ENCODE results near the gene DENND6B.

Gene DENND6B

DNA sequence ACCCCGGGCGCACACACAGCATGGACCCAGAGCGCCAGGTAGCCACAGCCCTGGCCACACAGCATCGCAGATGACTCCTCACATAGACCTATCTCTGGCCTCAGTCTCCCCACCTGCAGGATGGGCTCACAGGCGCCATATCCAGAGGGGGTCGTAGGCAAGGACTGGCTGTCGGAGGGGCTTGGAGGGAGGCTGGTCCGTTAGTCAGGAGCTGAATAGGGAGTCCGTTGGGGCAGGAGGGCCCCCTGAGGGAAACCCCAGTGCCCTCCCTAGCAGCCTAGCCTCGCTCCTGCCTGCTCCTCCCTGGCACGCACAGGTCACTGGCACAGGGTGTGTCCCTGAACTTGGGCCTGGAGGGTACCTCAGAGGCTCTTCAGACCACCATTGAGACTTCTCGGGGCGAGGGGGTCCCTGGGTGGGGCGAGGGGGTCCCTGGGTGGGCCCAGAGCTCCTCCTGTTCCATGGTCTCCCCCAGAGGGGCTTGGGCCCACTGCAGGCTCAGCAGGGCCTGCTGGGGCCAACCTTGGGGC lies 21.4 kb downstream of the DENND6B start:
- in situ Hi-C loops (cut with HindIII; ENCODE audit: low sequenced_read_pairs): no loop called here

DNA sequence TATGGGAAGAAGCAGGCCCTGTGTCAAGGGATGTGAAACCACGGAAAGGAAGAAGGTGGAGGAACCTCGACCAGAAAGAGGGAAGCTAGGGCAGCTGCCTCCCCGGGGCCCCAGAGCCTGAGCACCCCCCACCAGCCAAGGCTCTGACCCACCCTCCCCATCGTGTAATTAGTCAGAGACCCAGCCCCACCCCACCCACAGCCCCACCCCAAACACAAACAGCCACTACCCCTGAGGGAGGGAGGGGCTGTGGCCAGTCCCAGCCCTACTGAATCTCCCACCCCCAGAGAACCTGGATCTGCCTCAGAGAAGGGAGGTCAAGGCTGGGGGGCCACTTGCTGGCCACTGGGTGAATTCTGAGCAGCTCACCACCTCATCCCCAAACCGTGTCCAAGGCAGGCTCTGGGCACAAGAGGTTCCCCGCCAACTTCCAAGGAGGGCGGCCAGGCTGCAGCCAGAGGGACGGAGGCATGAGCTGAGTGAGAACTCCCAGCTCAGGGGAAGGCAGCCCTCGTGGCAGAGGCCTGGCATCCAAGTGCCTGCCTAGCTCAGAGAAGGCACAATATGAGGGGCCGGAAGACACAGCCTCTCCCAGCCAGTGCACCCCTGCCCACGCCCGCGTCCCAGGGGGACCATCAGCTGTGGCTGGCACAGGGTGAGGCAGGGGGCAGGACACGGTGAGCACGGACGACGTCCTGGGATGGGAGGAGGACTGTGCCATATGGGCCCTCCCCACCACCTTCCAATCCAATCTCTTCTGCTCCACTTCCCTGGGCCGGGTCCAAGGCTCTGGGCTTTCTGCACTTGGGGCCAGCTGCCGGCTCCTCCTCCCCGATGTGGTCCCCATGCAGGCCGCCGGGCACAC lies 22.1 kb downstream of the DENND6B start:
- in situ Hi-C loops (cut with HindIII; ENCODE audit: low sequenced_read_pairs): no loop called here

DNA sequence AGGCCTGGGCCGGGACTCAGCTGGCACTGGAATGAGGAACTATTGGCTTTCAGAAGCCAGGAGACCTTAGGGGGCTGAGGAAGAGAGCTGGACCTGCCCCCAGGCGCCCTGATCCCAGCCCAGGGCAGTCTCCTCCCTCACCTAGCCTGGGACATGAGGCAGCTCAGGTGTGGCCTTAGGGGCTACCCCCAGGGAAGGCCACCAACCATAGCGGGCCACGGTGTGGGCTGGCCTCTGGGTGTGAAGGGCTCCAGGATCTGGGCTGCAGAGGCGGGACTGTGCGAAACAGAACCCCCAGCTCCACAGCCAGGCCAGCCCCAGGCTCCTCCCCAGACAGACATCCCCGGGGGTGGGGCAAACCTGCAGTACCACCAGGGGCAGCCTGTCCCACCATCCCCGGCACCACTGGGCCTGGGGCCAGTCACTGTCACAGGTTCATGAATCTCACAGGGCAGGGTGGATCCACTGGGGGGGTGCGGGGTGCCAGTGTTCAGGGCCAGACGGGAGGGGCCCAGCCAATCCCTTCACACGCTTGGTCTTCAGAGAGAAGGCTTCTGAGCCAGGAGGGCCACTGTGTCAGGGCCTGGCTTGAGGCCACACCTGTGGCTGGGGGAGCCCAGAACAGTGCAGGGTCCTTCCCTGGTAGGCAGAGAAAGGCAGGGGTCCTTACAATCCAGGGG lies 22.8 kb downstream of the DENND6B start:
- in situ Hi-C loops (cut with HindIII; ENCODE audit: low sequenced_read_pairs): no loop called here

DNA sequence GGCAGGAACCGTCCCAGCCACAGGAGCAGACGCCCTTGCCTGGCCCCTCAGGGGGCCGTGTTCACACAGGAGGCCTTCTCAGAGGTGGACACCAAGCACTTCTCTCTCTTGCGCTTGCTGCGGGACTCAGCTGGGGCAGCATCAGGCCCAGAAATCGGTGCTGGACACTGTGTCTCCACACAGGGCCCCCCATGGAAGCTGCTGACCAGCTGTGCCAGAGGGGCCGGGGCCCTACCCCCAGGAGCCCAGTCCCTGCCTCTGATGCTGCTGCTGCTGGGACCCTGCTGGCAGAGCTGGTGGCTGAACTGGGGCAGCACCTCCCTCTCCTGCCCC lies 23.3 kb downstream of the DENND6B start:
- in situ Hi-C loops (cut with HindIII; ENCODE audit: low sequenced_read_pairs): no loop called here

DNA sequence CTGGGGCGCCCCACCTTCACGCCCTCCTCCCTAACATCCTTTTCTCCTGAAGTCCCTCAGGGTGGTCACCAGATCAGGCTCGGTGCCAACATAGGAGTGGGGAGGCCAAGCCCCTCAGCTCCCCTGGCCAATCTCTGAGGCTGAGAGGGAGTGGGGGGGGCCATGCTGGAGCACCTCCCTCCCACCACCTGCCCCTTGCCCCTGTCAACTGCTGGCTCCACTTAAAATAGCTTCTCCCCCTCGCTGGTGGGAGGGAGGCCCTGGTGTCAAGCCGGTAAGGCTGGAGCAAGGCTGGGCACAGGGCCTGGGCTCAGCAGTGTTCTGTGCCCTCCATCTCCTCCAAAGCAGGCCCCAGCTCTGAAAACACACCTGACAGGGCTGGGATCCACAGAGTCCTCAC lies 24.2 kb downstream of the DENND6B start:
- in situ Hi-C loops (cut with HindIII; ENCODE audit: low sequenced_read_pairs): no loop called here

DNA sequence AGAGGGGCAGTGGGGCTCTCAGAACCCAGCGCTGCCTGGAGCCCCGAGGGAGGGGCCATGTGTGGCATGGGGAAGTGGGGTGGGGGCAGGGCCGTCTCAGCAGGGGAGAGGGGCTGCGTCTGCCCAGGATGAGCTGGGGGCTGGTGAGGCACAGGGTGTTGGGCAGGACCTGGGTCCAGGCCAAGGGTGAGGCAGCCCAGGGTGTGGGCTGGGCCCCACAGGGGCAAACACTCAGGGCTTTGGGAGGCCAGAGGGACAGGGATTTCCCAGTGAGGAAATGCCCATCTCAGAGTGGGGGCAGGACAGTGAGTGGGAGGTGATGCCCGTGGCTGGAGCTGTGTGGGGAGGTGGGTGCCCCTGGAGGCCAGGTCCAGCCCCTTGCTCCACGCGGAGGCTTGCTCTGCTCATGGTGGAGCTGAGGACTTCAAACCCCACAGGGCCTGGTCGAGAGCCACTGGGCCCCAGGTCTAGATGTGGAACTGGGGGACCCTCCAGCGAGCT lies 24.7 kb downstream of the DENND6B start:
- in situ Hi-C loops (cut with HindIII; ENCODE audit: low sequenced_read_pairs): no loop called here

DNA sequence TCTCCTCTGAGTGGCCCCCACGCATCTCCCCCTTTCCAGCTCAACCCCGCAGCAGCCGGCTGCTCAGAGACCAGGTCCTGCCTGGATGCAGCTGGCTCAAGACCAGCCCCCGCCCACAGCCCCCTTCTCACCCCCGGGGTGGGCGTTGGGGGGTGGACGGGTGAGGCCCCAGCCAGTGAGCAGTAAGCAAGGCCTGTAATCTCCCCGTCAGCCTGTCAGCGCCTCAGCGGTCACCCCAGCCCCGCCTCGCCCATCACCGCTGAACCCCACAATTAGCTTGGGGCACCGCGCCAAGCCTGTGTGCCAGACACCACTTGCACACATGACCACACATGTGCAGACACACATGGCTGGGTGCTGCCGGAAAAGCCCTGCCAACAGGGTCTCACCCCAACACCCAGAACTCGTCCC lies 25.2 kb downstream of the DENND6B start:
- in situ Hi-C loops (cut with HindIII; ENCODE audit: low sequenced_read_pairs): no loop called here

DNA sequence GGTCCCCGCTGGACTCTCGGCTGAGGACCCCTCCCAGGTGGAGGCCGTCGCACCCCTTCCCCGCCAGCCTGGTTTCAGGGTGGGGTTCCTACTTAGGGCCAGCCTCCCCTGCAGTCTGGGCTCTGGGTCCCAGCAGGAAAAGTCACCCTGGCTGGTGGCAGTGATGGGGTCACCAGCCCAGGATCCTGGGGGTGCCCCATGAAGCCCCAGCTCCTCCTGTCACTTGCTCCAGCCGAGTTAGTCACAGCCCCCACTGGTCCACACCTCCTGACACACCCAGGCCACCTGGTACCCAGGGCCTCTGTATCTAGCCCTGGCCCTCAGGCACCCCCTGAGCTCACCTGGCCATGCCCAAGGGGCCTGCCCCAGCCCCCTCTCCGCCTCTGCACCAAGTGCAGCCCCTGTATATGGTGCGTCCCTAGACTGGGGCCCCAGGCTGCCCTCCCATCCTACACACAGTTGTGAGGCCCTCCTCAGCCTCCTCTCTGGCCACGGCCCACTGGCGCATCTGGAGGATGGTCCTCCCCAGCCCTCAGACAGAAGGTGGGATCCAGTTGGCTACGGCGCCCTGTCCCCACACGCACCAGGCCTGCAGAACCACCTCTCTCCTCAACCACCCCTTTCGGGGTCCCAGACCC lies 26.1 kb downstream of the DENND6B start:
- in situ Hi-C loops (cut with HindIII; ENCODE audit: low sequenced_read_pairs): no loop called here

DNA sequence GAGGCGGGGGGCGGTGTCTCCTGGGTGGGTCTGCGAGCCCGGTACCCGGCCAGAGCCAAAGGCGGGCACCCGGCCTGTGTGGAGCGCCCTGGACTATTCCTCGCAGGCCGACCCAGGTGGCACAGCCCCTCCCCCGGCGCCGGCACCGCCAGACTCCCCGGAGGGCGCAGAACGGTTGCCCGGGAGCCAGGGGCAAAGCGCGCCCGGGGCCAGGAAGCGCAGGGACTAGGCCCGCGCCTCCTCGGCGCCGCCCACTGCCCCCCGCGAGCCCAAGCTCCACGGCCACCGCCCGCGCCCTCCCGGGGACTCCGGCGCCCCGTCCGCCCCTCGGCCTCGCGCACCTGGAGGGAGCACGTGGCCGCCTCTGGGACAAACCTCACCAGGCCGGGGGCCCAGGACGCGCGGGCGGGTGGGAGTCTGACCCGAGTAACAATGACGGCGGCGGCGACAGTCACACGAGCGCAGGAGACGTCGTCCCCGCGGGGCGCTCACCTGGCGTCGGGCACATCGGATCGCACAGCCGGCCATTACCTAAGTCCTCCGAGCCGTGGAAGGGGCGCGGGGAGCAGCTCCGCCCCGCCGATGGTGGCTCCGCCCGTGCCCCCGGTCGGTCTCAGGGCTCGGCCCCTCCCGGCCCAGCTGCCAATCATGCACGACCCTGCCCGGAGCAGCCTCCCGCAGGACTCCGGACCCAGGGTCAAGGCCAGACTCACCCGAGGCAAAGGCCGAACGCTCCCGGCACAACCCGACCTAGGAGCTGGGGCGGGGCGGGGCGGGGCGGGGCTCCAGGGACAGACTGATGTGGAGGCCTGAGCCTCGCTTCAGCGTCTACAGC lies 26.8 kb downstream of the DENND6B start:
- in situ Hi-C loops (cut with HindIII; ENCODE audit: low sequenced_read_pairs): no loop called here

DNA sequence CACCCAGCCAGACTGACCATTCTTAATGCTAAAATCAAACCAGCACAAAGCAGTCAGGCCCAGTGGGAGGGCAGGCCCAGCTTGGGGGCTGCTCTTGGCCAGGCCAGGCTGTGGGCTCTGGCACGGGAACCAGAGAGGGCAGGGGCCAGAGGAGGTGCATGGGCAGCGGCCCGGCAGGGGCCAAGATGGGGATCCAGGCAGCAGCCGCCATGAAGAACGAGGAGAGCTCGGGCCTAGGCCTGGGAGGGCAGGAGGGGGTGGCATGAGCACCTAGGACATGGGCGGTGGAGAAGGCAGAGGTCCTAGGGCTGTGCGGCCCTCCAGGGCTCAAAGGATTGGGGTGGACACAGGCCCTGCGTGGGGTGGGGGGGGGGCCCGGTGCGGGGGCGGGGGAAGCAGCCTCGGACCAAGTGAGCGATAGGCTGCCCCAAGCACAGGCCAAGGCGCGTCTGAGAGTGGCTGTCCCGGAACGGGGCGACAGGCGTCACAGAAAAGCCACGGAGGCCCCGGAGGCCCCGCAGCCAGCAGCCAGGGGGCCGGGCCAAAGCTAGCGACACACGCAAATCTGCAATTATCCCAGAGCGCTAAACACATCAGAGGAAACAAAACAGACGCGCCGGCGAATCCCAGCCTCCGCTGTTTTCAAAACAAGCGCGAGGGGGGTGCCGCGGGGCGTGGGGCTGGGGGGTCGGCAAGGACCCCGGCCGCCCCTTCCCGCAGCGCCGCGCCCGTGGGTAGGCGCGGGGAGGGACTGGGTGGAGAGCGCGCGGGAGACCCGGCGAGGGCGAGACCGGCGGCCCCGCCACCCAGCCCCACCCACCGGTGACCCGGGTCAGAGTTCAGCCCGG lies 27.7 kb downstream of the DENND6B start:
- in situ Hi-C loops (cut with HindIII; ENCODE audit: low sequenced_read_pairs): no loop called here

DNA sequence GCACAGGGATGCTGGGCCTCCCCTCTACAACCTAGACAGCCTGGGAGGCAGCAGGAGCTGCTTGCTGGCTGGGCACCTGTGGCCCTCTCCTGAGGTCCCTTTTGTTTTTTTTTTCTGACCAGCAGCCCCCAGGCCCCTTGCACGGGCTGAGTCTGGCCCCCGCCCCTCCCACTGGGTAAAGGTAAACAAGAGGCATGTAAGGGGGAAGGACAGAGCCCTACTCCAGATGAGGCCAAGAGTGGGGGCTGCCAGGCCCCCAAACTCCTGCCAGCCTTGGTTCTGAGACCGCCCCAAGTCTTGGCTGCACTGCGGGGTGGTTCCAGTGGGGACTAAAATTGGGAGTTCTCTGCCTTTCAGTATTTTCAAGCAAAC lies 28.6 kb downstream of the DENND6B start:
- in situ Hi-C loops (cut with HindIII; ENCODE audit: low sequenced_read_pairs): no loop called here

DNA sequence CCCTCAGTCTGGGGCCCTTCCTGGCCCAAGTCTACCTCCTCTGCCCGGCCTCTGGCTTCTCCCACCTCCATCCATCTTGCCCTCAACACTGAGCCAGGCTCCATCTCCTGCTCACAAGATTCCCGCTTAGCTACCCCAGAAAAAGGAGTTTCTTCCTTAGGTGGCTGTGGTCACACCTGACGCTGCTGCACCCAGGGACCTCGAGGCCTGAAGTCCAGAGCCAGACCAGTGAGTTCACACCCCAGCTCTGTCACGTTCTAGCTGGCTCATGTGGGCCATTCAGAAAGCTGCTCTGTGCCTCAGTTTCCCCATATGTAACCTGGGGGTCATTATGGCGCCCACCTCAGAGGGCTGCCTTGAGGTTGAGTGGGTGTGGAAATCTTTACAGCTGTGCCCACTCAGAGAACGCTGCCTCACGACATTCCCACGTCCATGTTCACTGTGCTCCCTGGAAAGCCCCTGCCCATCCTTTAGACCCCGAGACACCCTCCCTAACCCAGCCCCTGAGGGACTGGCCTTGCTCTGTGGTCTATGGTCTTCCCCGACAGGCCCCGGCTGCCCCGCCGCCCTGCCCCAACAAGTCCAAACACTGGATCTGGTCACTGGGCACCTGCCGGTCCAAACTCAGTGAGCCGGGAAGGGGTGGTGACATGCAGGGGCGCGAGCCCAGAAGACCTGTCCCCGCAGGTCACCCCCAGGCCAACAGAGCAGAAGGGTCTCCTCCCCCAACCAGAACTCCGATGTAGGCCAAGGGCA lies 29.1 kb downstream of the DENND6B start:
- in situ Hi-C loops (cut with HindIII; ENCODE audit: low sequenced_read_pairs): no loop called here

DNA sequence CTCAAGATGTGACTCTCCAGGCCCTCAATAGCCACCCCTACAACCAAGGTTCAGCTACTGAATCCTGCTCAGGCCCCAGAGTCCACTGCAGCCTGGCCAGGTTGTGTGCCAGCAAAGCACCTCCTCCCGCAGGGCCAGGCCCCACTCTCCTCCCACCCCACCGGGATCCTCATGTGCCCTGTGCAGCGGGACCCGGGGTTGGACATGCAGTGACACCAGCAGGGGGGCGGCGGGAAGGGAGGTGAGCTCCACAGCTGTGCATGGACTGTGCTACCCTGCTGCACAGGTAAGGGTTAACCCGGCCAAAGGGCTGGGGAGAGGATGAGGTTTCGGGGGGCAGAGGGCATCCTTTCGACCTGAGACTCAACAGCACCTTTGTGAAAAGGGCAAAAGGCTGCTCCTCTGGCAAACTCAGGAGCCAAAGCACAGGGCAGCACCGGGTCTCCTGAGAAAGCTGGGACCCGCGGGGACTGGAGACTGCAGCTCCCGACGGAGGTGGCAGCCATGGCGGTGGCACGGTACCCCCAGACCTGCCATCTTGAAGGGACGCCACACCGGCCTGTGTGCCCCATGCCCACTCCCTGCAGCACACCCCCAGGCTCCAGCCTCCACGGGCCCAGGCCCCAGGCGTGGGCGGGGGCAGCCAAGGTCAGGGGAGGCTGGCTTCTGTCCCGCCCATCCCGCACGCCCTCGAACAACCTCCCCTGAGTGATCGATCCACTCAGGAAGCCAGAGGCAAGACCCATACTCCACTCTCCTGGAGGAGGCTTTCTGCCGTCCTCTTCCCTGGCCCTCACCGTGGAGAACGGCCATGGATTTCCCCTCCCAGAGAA lies 29.9 kb downstream of the DENND6B start:
- in situ Hi-C loops (cut with HindIII; ENCODE audit: low sequenced_read_pairs): no loop called here

DNA sequence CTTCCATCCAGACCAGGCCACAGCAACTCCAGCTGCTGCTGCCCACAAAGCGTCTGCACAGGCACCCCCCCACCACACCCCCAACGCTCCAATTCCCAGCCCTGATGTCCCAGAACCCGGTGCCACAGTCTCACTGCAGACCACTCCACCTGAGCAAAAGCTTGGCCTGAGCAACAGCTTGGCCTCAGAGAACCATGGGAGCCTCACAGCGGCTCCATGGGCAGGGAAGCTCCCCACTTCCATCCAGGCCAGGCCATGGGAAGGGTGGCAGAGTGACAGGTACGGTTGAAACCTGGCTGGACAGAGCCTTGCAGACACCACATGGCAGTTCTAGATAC lies 32.5 kb downstream of the DENND6B start:
- in situ Hi-C loops (cut with HindIII; ENCODE audit: low sequenced_read_pairs): no loop called here

DNA sequence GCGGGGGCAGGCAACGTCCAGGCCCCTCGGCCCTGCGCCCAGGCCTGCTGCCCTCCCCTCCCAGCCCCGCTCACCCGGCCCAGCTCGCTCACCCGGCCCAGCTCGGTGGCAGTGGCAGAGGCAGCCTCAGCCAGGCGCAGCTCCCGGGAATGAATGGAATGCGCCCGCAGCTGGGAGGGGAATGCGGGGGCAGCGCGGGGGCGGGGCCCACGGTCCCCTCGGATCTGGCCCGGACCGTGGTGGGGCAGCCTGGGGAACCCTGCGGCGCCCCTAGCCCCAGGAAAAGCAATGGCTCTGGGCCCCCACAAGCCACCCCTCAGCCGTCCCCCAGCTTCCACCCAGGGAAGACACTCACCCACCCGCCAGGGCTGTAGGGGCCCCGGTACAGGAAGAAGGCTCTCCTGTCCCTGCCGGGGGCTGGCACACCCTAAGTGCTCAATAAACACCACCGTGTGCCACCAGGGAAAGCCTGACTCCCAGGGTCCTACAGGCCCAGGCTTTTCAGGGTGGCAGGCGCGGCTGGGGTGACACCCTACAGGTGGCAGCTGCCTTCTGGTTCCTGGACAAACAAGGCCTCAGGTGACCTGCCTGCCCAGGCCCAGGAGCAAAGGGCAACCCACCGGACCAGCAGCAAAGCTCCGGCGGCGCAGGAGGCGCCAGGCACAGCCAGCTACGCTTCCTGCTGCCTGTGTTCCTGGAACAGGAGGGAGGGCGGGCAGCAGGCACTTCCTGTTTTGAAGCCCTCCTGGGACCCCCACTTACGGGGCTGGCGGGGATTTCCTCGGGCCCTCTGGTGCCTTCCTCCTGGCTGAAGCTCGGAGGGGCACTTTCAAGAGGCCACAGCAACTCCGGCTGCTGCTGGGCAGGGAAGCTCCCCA lies 33.1 kb downstream of the DENND6B start:
- in situ Hi-C loops (cut with HindIII; ENCODE audit: low sequenced_read_pairs): no loop called here

DNA sequence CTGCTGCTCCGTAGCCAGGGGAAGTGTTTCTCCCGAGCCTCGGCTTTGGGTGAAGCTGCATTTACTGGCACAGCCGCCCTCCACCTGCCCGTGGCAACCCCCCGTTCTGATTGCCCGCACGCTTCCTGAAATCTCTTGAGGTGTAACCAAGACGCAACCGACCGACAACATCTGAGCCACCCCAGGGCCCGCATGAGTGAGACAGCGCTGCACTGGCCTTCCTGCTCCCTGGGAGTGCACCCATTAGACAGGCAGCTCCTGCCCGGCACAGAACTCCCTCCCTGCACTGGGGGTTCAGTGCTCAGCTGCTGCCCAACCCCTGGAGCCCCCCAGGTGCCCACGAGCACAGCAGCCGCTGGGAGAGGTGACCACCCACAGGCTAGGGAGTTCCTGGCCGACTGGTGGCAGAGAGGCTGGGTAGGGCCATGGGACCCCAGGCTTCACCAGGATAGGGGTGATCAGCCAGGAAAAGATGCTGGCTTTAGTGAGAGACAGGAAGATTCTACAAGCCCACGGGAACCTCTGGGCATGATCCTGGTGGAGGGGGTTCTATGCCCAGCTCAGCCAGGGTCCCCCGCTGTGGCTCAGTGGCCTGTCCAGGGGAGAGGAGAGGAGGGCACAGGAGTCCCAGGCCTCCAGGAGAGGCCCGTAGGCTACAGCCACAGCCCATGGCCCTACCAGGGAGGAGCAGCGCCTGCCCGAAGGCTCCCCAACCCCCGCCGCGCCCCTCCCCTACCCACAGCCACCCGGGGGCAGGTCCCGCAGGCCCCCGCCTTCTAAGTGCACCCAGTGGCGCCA lies 34.0 kb downstream of the DENND6B start:
- in situ Hi-C loops (cut with HindIII; ENCODE audit: low sequenced_read_pairs): no loop called here
